Fibroblast of gingiva (primary cell): ENCODE data around the gene PRKCA.
"Not testable (repeated sequence)": the region's sequence is repeated elsewhere in the genome, so short reads cannot be mapped to it uniquely, and the experiment has no call there.

Source experiments
- DNase-seq: peaks from one replicate; pipeline ENCODE4 v3.0.0-alpha.2; 2011; ENCODE audit warnings: low read depth

The PRKCA gene

GRCh38 chr17:66441101-66441661, 138.8 kb downstream of the PRKCA start:
- DNase-seq, result no peak

DNA sequence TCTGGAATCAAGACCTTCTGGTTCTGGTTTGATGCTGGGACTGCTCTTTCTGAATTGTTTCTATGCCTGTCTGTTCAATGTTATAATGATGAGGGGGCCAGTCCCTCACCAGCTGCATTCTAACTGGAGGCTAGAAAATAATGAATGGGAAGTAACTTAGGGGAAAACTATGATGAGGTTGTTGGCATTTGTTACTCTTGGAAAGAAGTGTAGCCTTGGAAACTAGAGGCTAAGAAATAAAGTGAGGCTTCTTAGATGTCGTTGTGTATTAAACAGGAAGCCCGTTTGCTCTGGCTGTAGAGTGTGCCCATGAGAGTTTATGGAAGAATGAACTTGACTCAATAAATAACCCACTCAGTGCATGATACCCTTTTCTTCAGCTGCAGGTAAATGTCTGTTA, 140.8 kb downstream of the PRKCA start:
- DNase-seq, result no peak

GRCh38 chr17:66443606-66444005, 141.2 kb downstream of the PRKCA start:
- DNase-seq, result no peak

DNA sequence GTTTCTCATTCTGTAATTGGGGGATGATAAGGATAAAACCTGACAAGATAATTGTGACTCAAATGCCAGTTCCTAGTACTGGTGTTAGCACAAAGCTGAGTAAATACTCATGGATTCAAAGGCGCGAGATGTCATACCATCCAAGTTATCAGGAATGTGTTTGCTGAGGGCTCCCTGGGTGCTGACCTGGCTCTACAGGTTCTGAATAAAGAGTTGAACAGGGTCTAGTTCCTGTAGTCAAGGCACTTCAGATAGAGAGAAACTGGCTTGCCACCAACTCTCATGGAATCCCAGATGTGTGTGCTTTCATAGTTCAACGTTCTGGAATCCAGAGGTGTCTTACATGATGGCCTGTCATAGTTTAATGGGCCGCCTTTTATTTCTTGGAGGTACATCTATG, 141.6 kb downstream of the PRKCA start:
- no peak for DNase-seq

DNA sequence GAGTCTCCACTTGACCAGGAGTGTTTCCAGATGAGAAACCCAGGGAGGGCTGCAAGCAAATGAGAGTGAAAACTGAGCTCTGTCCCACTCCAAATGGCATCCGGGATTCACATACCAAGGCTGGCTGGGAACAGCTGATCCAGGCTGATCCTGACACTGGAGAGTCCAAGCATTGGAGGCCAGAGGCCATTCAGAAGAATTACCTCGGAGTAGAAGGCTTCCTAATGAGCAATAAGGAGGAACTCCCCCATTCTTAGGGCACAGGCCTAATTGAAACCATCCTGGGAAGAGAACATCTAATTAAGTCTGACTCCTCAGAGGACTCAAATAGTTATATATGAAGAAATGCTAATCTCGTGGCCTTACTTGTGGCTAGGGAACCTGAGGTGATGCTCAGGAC, 142.8 kb downstream of the PRKCA start:
- DNase-seq, result peak; percentile 95

DNA sequence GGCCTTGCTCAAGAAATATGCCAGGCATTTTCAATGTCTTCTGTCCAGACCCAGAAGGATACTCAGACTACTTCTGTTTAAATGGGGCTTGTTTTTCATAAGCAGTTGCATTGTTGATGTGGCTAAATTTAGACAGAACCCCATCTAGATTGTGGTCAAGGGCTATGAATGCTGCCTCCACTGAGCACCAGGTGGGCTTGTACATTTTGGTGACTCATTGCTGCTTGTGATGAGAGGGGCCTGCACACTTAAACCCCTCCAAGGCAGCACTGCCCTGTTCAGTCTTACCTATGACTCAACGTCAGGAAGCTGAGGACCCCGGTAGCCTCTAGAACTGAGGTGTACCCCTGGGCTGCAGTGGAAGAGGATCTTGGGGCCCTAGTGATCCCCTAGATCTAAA, 144.0 kb downstream of the PRKCA start:
- DNase-seq, result no peak

DNA sequence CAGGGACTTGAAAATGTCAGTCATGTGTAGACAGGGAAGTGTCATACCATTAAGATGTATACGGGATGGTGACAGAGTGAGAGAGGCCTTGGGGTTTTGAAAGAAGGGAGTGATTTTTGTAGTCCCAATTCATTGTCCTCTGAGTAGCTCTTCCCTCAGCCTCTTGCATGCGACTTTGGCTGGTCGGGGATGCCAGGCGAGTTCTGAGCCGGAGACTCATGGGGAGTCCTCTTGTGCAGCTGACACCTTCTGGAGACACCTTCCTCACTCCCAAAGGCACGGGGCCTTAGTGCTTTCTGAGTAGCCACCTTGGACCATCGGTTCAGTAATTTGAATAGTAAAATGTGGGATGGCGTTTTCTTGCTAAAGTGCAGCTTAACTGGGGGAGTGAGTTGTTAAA, 144.7 kb downstream of the PRKCA start:
- no peak for DNase-seq

DNA sequence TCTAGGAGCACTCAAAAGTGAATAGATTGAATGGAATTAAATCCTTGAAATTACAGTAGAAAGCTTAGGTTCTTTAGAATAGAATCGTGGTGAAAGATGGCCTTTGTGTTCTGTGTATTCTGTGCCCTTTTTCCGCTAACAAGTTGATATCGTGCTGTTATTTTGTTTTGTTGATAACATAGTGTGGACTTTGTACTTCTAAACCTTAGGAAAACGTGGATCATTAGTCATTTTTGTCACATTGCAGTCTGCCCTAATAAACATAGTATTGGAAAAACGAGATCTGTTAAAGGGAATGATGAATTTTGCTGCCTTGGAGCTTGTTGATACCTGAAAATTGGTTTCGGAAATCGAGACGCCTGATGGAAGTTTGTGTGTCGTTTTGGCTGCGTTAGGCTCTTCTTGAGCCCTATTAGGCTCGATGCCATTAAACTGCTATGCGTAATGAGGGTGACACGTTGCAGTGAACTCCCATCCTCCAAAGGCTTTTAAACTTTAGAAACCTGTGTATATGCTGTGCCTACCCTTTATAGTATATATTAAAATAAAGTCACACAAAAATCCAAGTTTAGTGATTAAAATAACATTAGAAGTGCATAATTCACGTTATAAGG, 145.7 kb downstream of the PRKCA start:
- no peak for DNase-seq

GRCh38 chr17:66449418-66449977, 147.1 kb downstream of the PRKCA start:
- DNase-seq, result no peak

GRCh38 chr17:66450008-66450851, 147.8 kb downstream of the PRKCA start:
- no peak for DNase-seq

- no peak for DNase-seq
These were observed 148.4 kb downstream of the PRKCA start for GRCh38 chr17:66450852-66451158.

- DNase-seq, result no peak
These were observed 149.1 kb downstream of the PRKCA start for GRCh38 chr17:66451188-66452149.

DNA sequence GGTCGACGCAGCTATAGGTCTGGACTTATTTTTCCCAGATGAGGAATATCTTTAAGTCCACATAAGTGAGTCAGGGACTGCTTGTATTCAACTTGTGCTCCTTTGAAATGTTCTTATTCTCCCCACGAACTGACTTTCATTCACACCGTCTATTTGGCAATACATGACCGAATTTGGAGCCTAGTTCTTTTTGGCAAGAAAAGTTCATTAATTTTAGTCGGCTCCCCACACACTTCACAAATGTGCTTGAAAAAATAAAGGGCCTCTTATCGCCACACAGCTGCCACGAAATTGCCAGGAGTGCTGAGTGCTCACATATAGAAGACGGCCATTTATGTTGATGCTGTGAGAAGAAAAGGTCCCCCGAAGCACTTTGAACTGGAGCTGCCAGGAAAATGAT, 152.6 kb downstream of the PRKCA start:
- DNase-seq, result no peak

- DNase-seq, result not testable (repeated sequence)
These were observed 155.1 kb downstream of the PRKCA start for GRCh38 chr17:66457499-66457898.

DNA sequence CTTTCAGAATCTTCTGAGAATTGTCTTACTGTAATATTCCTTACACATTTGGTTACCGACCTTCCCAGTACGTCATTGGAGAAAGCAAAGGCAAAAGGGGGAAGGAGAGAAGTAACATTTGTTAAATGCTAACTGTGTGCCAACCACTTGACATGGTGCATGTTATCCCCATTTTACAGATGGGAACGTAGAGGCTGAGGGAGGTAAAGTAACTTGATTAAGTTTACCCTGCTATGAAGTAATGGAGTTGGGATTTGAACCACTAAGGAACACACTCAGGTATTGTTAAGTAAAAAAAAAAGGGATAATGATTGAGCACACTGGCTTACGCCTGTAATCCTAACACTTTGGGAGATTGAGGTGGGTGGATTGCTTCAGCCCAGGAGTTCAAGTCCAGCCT, 156.4 kb downstream of the PRKCA start:
- no peak for DNase-seq

- DNase-seq, result peak; percentile 99
These were observed 157.4 kb downstream of the PRKCA start for GRCh38 chr17:66459811-66460270.

DNA sequence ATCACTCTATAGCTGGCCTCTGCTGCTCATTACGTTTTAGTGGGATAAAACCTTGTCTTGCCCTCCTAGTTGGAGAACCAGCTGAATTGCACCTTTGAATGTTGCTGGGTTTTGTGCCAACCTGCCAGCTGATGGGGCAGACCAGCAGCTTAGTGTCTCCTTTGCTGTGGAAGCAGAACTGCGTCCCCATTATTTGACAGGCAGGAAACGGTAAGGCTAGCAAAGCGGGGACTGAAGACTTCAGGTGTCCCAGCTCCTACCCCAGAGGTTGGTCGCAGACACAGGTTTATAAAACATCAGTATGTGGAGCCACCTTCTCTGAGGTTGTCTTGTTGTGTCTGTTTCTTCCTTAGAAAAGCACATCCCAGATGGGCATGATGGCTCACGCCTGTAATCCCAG, 158.1 kb downstream of the PRKCA start:
- DNase-seq, result no peak

DNA sequence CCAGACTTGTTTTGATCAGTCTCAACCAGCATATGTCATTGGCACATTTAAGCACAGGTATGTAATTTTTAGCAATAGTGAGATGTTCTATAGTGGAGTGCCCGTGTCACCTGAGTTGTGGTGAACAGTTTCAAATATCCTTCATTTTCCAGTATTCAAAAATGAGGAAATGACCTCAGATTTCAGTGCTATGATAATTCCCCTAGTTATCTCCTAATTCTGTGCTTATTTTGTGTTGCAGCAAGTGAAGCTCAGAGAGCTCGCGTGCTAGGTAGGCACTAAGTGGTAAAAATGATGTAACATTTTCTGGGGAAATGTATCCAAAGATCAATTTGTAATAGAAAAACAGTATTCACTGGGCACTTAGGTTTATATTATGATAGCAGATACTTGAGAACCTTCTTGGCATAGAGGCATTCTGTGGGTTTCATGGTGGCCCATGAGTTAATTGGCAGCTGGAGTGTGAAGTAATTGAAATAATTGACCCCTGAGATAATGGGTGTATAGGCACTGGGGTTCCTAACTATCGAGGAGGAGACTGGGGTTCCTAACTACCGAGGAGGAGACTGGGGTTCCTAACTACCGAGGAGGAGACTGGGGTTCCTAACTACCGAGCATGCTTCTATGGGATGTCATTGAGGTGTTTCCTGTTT, 159.1 kb downstream of the PRKCA start:
- no peak for DNase-seq

DNA sequence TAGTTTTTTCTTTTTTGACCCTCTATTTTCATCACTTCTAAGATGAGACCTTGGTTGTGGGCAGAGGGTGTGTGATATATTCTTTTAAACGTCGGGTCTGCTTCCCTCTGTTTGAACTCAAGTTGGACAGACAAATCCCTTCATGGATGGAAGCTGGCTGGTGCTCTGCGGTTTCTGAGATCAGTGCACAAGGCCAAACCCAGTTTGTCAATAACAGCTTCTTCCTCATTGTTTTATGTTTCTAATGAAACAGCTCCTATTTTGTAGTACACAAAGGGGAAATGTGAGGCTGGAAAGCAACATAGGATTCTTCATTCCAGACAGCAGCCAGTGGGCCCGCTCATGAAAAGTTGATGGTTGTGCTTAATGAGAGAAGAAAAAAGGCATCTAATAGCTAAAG, 159.6 kb downstream of the PRKCA start:
- peak; percentile 63 for DNase-seq

GRCh38 chr17:66464921-66465320, 162.5 kb downstream of the PRKCA start:
- peak; percentile 46 for DNase-seq

GRCh38 chr17:66465701-66466100, 163.3 kb downstream of the PRKCA start:
- peak; percentile 72 for DNase-seq
